Endothelial cell of hepatic sinusoid (primary cell): Measurements from ENCODE around the gene ASH1L.
"Not testable (repeated sequence)": the region's sequence is repeated elsewhere in the genome, so short reads cannot be mapped to it uniquely, and the experiment has no call there.

ENCODE experiments used
- in situ Hi-C: cut with HindIII; loops from 2 replicates; pipeline ENCODE4 v1.10.0; 2017; ENCODE audit warnings: low sequenced_read_pairs

ASH1L gene

DNA sequence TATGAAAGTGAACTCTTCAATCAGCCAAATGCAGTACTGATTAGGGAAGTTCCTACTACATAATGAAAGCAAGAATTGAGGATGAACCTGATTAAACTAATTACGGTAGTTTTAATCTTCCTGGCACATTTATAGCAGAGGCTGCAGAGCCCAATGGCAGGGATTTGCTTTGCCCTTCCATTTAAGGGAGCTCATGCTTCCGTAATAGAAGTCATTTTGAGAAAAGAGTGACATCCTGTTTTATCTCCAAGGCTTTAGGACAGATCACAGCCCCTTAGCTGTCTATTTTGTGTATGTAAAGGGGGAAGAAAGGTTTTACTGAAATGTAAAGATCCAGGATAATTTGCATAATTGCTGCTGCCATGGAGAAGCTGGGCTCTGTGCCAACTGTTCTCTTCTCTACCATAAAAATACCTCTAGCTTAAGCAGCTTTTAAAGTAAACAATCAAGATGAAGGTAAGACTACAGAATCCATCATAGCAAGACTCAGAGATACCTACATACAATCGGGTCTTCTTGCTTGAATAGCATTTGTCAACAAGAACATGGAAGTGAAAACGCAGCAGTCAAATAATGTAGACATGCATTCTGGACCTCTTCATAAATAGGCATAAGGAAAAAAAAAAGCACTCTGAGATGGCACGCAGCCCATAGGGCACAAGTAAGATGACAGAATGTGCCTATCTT lies 62.5 kb downstream of the ASH1L start:
- in situ Hi-C loops, result no loop called here

DNA sequence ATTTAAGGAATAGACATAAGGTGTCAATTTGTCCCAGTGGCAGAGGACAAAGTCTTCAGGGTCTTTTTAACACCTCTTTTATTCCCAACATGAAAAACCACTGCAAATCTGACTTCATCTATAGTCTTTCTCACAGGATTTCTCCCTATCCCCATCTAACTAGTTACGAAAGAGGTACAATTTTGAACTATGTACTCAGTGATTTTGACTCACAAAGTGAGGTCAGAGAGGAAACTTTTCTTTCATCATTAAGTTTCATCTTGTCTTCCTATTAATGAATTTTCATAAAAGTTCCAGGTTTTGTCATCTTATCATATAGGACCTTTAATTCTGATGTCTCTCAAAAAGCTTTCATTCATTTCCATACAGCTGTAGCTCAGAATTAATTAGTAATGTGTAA lies 63.3 kb downstream of the ASH1L start:
- in situ Hi-C loops, result no loop called here

DNA sequence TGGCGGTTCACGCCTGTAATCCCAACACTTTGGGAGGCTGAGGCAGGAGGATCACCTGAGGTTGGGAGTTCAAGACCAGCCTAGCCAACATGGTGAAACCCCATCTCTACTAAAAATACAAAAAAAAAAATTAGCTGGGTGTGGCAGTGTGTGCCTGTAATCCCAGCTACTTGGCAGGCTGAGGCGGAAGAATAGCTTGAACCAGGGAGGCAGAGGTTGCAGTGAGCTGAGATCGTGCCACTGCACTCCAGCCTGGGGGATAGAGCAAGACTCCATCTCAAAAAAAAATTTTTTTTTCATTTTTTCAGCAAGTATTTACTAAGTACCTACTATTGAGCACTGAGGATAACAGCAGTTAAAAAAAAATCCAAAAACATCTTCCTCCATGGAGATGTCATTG lies 69.0 kb downstream of the ASH1L start:
- in situ Hi-C loops, result not testable (repeated sequence)

- in situ Hi-C loops, result not testable (repeated sequence)
These were observed 74.2 kb downstream of the ASH1L start for GRCh38 chr1:155488419-155488818.

DNA sequence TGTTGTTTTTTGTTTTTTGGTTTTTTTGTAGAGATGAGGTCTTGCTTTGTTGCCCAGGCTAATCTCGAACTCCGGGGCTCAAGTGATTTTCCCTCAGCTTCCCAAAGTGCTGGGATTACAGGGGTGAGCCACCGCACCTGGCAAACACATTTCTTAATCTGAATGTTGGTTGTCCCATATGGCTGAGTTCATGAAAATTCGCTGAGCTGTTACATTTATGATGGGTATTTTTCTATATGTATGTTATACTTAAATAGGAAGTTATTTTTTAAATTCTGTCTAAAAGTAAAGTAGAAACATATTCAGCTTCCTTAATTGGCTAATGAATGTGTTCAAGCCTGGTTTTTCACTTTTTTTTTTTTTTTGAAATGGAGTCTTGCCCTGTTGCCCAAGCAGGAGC lies 75.1 kb downstream of the ASH1L start:
- in situ Hi-C loops, result no loop called here

GRCh38 chr1:155486952-155487351 lies 75.7 kb downstream of the ASH1L start:
- in situ Hi-C loops, result not testable (repeated sequence)

DNA sequence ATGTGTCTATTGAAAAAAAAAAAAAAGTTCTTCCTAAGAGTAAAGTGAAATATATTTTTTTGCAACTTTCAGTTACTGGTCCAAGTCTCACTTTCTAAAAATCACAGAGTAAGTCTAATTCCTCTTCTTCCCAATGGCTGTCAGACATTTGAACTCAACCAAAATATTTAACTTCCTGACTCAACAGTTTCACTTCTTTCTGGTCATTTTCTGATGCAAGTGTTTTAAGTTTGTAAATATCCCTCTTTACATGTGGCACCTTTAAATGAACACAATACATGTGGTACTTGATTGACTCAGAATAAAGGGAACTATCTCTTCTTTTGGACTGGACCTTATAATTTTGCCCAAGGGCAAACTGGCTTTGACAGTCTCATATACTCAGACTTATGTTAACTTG lies 76.7 kb downstream of the ASH1L start:
- in situ Hi-C loops, result no loop called here

DNA sequence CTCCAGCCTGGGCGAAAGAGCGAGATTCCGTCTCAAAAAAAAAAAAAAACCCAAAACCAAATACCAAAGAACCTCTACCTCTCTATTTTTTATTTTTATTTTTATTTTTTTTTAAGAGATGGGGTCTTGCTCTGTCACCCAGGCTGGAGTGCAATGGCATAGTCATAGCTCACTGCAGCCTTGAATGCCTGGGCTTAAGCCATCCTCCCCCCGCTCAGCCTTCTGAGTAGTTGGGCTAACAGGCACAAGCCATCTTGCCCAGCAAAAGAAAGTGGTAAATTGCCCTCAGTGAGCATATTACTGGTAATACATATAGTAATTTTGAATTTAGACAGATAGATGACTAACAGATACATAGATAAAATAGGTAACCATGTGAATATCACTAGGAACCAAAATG lies 77.4 kb downstream of the ASH1L start:
- in situ Hi-C loops, result no loop called here

DNA sequence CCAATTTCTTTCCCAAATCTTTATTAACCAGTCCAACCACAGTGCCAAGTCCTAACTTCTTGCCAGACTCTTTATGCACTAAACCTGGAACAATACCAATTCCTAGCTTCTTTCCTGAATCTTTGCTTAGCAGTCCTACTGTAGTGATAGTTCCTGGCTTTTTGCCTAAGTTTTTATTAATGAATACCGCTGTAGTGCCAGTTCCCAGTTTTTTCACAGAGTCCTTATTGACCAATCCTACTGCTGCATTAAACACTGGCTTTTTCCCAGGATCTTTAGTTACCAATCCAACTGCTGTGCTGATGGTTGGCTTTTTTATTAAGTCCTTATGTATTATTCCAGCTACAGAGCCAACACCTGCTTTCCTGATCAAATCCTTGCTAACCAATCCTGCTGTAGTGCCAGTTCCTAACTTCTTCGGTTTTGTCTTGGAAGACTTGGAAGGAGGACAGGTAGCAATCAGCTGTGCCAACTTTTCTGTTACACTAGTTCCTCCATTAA lies 80.8 kb downstream of the ASH1L start:
- in situ Hi-C loops, result no loop called here

GRCh38 chr1:155479205-155479604 lies 83.4 kb downstream of the ASH1L start:
- in situ Hi-C loops, result no loop called here

- in situ Hi-C loops, result no loop called here
These were observed 84.2 kb downstream of the ASH1L start for GRCh38 chr1:155478270-155478852.

DNA sequence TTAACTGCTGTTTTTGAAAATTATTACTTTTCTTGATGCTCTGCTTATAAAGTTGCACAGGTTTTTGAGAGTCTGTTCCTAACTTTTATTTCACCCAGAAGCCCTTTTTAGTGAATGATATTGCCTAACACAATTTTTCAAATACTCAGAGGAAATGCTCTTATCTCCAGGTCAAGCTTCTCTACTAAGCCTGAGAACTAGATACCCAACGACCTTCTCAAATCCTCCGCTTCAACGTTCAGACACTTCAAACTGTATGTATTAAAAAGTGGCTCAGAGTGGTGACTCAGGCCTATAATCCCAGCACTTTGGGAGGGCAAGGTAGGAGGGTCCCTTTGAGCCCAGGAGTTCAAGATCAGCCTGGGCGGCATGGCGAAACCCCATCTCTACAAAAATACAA lies 88.5 kb downstream of the ASH1L start:
- in situ Hi-C loops, result no loop called here

DNA sequence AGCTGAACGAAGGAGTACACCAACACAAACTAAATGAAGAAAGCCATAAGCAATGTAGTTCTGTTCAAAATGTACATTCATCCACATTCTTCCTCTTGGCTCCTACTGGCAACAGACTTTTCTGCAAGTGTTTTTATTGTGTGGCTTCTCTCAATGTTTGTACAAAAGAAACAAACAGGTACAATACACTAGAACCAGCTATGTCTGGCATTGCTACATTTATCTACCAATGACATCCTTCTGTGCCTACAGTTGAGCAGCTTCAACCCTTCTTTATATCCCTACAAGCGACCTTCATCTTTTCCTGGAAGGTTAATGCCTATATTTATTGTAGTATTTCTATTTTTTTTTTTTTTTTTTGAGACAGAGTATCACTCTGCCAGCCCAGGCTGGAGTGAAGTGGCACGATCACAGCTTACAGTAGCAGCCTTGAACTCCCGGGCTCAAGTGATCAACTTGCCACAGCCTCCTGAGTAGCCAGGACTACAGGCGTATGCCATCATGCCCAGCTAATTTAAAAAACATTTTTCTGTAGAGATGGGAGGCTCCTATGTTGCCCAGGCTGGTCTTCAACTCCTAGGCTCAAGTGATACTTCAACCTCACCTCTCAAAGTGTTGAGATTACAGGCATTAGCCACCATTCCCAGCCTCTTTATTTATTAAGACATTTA lies 89.3 kb downstream of the ASH1L start:
- in situ Hi-C loops, result no loop called here

DNA sequence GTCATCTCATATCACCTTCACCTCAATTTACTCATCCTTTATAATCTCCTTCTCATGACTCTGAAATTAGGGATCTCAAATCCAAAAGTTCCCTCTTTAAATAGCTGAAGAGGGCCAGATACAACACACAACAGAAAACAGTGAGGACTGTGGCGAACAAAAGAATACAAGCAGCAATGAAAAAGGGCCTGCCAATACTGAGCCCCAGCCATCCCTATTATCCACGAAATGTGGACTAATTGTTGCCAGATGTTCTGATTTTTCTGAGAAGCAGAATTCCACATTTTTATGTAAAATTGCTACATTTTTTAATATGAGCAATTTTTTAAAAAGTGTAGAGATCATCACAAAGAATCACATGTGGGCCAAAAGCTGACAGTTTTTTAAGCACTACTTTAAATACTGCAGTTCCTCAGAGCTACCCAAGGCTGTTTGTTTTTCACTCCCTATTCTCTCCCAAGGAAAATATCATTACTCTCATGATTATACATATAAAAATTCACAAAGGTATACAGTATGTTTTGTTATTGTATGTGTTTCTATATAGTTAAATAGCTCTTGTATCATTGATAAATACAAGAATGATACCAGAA lies 90.0 kb downstream of the ASH1L start:
- in situ Hi-C loops, result no loop called here

DNA sequence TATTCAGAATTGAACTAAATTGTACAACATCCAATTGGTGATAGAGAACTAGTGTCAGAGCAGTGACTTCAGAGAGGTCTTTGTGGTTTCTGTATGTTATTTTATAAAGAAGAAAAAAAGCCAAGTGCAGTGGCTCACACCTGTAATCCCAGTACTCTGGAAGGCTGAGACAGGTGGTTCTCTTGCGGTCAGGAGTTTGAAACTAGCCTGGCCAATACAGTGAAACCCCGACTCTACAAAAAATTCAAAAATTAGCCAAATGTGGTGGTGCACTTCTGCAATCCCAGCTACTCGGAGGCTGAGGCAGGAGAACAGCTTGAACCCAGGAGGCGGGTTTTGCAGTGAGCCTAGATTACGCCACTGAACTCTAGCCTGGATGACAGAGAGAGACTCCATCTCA lies 90.7 kb downstream of the ASH1L start:
- in situ Hi-C loops, result no loop called here

- in situ Hi-C loops, result no loop called here
These were observed 91.6 kb downstream of the ASH1L start for GRCh38 chr1:155471026-155471425.

GRCh38 chr1:155466996-155467395 lies 95.6 kb downstream of the ASH1L start:
- in situ Hi-C loops, result no loop called here

DNA sequence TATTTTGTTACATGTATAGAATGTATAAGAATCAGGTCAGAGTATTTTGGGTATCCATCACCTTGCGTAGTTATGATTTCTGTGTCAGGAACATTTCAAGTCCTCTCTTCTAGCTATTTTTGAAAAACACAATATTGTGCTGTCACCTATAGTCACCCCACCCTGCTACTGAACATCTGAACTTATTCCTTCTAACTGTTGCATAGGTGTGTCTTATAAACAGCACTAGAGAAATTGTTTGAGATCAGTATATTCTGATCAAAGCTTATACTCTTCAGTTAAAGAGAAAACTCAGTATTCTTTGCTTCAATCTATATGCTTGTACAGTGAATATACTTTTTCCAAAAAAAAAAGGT lies 96.0 kb downstream of the ASH1L start:
- in situ Hi-C loops, result no loop called here

DNA sequence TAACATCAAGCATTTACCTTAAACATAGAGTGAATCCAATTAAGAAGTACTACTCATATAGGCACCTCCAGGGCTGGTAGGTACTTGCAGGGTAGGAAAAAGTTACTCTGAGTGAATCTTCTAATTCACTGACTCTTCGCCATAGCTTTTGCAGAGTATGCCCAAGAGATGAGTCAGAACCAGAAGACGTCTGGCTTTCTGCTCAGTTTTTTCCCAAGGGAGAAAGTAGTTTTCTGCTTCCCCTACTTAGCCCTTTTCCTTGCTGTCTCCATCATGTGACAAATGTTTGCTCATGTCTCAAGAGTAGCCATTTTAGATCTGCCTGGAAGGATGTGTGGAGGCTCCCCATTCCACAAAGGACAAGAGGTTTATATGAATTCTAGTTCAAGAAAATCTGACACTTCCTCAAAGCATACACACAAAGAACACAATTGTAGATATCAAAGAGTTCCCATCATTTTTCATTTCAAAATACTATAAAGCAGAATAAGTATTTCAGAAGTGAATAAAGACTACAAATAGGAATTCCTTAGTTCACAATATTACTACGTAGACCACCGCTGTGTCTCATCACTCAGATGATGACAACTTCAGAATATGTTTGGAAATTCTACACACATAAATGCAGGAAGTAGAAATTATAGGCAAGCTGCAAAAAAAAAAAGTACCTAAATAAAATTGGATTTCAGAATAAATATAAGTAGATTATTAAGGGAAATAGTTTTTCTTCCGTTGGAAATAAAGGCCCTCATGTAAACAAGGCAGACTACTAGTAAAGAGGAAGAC lies 98.5 kb downstream of the ASH1L start:
- in situ Hi-C loops, result no loop called here

GRCh38 chr1:155458111-155458510 lies 104.5 kb downstream of the ASH1L start:
- in situ Hi-C loops, result no loop called here

DNA sequence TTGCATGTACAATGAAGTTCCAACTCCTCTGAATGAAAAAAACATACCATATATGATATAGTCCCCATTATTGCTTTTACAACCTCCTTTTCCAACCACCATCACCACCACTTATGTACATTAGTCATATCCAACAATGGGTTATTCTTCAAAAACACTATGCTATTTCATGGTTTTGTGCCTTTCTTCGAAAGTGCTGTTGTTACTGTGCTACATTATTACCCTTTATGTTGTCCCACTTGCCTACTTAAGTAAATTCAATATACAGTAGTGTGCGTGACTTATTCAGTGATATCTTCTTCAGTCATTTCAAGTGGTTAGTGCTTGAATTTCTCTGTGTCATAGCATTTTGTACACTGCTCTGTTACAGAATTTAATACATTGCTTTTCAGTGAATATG lies 105.3 kb downstream of the ASH1L start:
- in situ Hi-C loops, result no loop called here
